Measurements from ENCODE around the gene LRRC3. TPM values are rescaled to one million over a fixed set of nuclear protein-coding genes. Genes with fewer than 3 reads are reported as not detected.

The LRRC3 gene
- total RNA-seq, 4 donors from 2014 or later = 1.4 to 4.4 (median 3.6) TPM

GRCh38 chr21:44425895-44426662 lies 29.2 kb upstream of the LRRC3 start:
- ATAC-seq (ENCODE audit: low FRiP score) (no peak), DNase-seq (ENCODE audit: low spot score) (no peak)
- TF ChIP-seq CTCF (IDR thresholded peaks at IDR 0.05) = no peak

GRCh38 chr21:44426663-44427191 lies 28.6 kb upstream of the LRRC3 start:
- DNase-seq (ENCODE audit: low spot score) = no peak
- TF ChIP-seq CTCF (IDR thresholded peaks at IDR 0.05) = no peak
- ATAC-seq (ENCODE audit: low FRiP score) = no peak

GRCh38 chr21:44427241-44428120 lies 27.8 kb upstream of the LRRC3 start:
- no peak for TF ChIP-seq CTCF (IDR thresholded peaks at IDR 0.05)
- DNase-seq (ENCODE audit: low spot score) (no peak), ATAC-seq (ENCODE audit: low FRiP score) (no peak)

GRCh38 chr21:44428281-44428960 lies 26.9 kb upstream of the LRRC3 start:
- DNase-seq (ENCODE audit: low spot score) (no peak), ATAC-seq (ENCODE audit: low FRiP score) (no peak)
- no peak for TF ChIP-seq CTCF (IDR thresholded peaks at IDR 0.05)

GRCh38 chr21:44429894-44430293 lies 25.4 kb upstream of the LRRC3 start:
- ATAC-seq (ENCODE audit: low FRiP score) = no peak
- no peak for TF ChIP-seq CTCF (IDR thresholded peaks at IDR 0.05)
- DNase-seq (ENCODE audit: low spot score) = no peak

GRCh38 chr21:44431300-44431699 lies 24.0 kb upstream of the LRRC3 start:
- ATAC-seq (ENCODE audit: low FRiP score) = no peak
- DNase-seq (ENCODE audit: low spot score) = no peak
- TF ChIP-seq CTCF (IDR thresholded peaks at IDR 0.05) = no peak

All from omental fat pad (tissue), 4 donors.